ENCODE data around the gene CDC42BPA.

Gene CDC42BPA

GRCh38 chr1:227335242-227336020 is 17.1 kb upstream of the CDC42BPA start:
- DNase-seq = no peak

- no peak for DNase-seq
Measured at GRCh38 chr1:227333423-227333822, 15.1 kb upstream of the CDC42BPA start.

GRCh38 chr1:227330279-227331076 is 12.2 kb upstream of the CDC42BPA start:
- DNase-seq = no peak

- DNase-seq = no peak
Measured at GRCh38 chr1:227328405-227329019, 10.2 kb upstream of the CDC42BPA start.

GRCh38 chr1:227325156-227325555 is 6.9 kb upstream of the CDC42BPA start:
- no peak for DNase-seq

- DNase-seq = no peak
Measured at GRCh38 chr1:227323967-227324268, 5.6 kb upstream of the CDC42BPA start.

GRCh38 chr1:227323171-227323966 is 5.1 kb upstream of the CDC42BPA start:
- no peak for DNase-seq

- DNase-seq = no peak
Measured at GRCh38 chr1:227322376-227322775, 4.1 kb upstream of the CDC42BPA start.

GRCh38 chr1:227321035-227321434 is 2.7 kb upstream of the CDC42BPA start:
- DNase-seq = no peak

- DNase-seq = peak in 1 of 51 donors; percentile 6
Measured at GRCh38 chr1:227320476-227320875, 2.2 kb upstream of the CDC42BPA start.

- peak in 48 of 51 donors; percentile 11 to 88 (median 48) for DNase-seq
Measured at GRCh38 chr1:227318853-227319607, 738 bp upstream of the CDC42BPA start.

GRCh38 chr1:227317523-227318015 is 723 bp downstream of the CDC42BPA start:
- peak in 40 of 51 donors; percentile 3 to 87 (median 52) for DNase-seq

GRCh38 chr1:227317011-227317451 is 1.3 kb downstream of the CDC42BPA start:
- DNase-seq = peak in 4 of 51 donors; percentile 6 to 41 (median 14)

- DNase-seq = no peak
Measured at GRCh38 chr1:227316456-227316855, 1.8 kb downstream of the CDC42BPA start.

- DNase-seq = peak in 4 of 51 donors; percentile 6 to 16 (median 8)
Measured at GRCh38 chr1:227315629-227316346, 2.5 kb downstream of the CDC42BPA start.

GRCh38 chr1:227314014-227314848 is 4.1 kb downstream of the CDC42BPA start:
- no peak for DNase-seq

- DNase-seq = no peak
Measured at GRCh38 chr1:227312361-227313025, 5.8 kb downstream of the CDC42BPA start.

GRCh38 chr1:227311389-227312001 is 6.8 kb downstream of the CDC42BPA start:
- DNase-seq = no peak
